Karpas-422 (cell line): ENCODE results near the gene AXIN2. TPM values are rescaled to one million over a fixed set of nuclear protein-coding genes. Genes with fewer than 3 reads are reported as not detected.

Experiments
- DNase-seq: peaks from one replicate; pipeline ENCODE4 v3.0.0-alpha.2; 2015
- H2AFZ ChIP-seq: fragments of 200-600 bp; sonication (generic); 2 replicates; pipeline ENCODE4 v1.6.1; 2014; ENCODE audit warnings: antibody characterized with exemption, low read length, mixed read lengths
- H3K27ac ChIP-seq: fragments of 200-600 bp; sonication (generic); 2 replicates; pipeline ENCODE4 v1.5.1; 2014; ENCODE audit warnings: mild to moderate bottlenecking, low read length, moderate library complexity
- H3K27me3 ChIP-seq: fragments of 200-600 bp; sonication (generic); 2 replicates; pipeline ENCODE4 v1.6.1; 2014; ENCODE audit warnings: low read length, mixed read lengths
- H3K36me3 ChIP-seq: fragments of 200-600 bp; sonication (generic); 2 replicates; pipeline ENCODE4 v1.6.1; 2014; ENCODE audit warnings: low read length, mixed read lengths; ENCODE audit not compliant: insufficient read depth
- H3K4me1 ChIP-seq: fragments of 200-600 bp; sonication (generic); 2 replicates; pipeline ENCODE4 v1.6.1; 2014; ENCODE audit warnings: mild to moderate bottlenecking, low read length, mixed read lengths
- H3K4me2 ChIP-seq: fragments of 200-600 bp; sonication (generic); 2 replicates; pipeline ENCODE4 v1.6.1; 2014; ENCODE audit warnings: low read length, low read depth, mild to moderate bottlenecking; ENCODE audit not compliant: poor library complexity, severe bottlenecking
- H3K4me3 ChIP-seq: fragments of 200-600 bp; sonication (generic); 2 replicates; pipeline ENCODE4 v1.5.1; 2014; ENCODE audit warnings: mild to moderate bottlenecking, antibody characterized with exemption, low read length, mixed read lengths
- H3K79me2 ChIP-seq: fragments of 200-600 bp; sonication (generic); 2 replicates; pipeline ENCODE4 v1.6.1; 2014; ENCODE audit warnings: mild to moderate bottlenecking, low read length, mixed read lengths
- H3K9ac ChIP-seq: fragments of 200-600 bp; sonication (generic); 2 replicates; pipeline ENCODE4 v1.6.0; 2014; ENCODE audit warnings: low read length
- H3K9me2 ChIP-seq: fragments of 200-600 bp; sonication (generic), shearing (Covaris generic); replicated peaks from 2 replicates; pipeline ENCODE4 v1.6.0; 2014; ENCODE audit warnings: mild to moderate bottlenecking, low read length, moderate library complexity; ENCODE audit not compliant: insufficient read depth
- H3K9me3 ChIP-seq: fragments of 300-700, 200-600 bp; sonication (generic); 2 replicates; pipeline ENCODE4 v1.6.1; 2014; ENCODE audit warnings: low read length, mixed read lengths
- H4K20me1 ChIP-seq: fragments of 200-600 bp; sonication (generic); 2 replicates; pipeline ENCODE4 v1.6.1; 2014; ENCODE audit warnings: mild to moderate bottlenecking, antibody characterized with exemption, low read length, low read depth; ENCODE audit not compliant: insufficient read depth
- total RNA-seq: library from RNA; depleted of rRNA; stranded (reverse); fragments of >200 nt; shearing (Covaris generic); gene quantifications from 2 replicates; pipeline ENCODE4 v1.2.3, GENCODE V29; 2014; ENCODE audit warnings: low replicate concordance

The AXIN2 gene
- total RNA-seq, 1 experiment from 2014 or later: not detected

DNA sequence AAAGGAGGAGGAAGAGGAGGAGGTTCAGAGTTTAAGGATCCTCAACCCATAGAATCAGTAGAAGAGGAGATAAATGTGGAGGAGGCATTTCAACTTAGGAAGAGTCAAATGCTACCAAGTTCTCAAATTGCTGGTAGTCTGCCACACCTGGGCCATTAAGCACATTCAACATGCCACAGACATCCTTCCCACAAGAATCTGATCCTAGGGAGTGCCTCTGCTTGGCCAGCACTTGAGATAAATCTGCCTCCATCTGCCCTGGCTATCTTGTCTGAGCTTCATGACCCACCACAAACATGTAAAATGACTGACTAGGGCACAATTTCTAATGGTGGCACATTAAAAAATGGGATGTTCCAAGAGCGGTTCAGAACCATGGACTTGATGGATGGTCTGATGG, 37.3 kb upstream of the AXIN2 start:
- Histone ChIP-seq H4K20me1 (no peaks in the 10 kb centered on the region), H3K36me3 (no peaks in the 10 kb centered on the region), H3K79me2 (no peaks in the 10 kb centered on the region), H3K27ac (no peak overlapping the region), H2AFZ (no peak overlapping the region), H3K4me1 (no peaks in the 10 kb centered on the region), H3K4me3 (no peak overlapping the region), H3K9ac (no peak overlapping the region), H3K4me2 (no peak overlapping the region), H3K9me3 (no peaks in the 10 kb centered on the region), H3K9me2 (no peaks in the 10 kb centered on the region), H3K27me3 (no peaks in the 10 kb centered on the region)
- DNase-seq: no peak

DNA sequence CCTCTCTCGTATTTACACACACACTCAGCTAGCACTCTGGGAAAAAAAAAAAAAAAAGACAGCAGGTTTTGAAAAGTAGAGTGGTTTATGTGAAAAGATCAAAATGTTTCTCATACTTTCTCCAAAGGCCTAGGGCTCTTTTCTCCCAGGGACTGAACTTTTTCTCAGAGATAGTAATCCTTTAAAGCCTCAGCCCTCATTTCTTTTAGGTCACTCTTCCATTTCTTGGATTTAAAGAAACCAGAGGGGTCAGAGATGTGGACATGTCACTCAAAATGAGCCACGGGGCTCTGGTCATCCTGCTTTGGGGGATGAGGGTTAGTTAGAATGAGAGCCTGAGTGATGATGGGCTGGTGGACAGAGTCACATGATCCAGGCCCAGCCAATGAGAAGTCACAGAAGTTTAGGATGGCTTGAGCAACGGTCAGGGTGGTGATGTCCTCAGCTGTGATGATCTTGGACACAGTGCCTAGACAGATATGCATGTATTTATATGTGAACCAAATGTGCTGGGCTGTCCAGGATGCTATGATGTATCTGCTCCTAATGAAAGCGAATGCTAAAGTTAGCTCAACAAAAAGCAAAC, 33.7 kb upstream of the AXIN2 start:
- no peak for DNase-seq
- no peak overlapping the region for H3K4me2 ChIP-seq
- H3K9me3 ChIP-seq: no peaks in the 10 kb centered on the region
- no peaks in the 10 kb centered on the region for H4K20me1 ChIP-seq
- H2AFZ ChIP-seq: no peak overlapping the region
- H3K4me3 ChIP-seq: no peak overlapping the region
- no peaks in the 10 kb centered on the region for H3K4me1 ChIP-seq
- H3K9me2 ChIP-seq: no peaks in the 10 kb centered on the region
- no peaks in the 10 kb centered on the region for H3K27me3 ChIP-seq
- H3K79me2 ChIP-seq: no peaks in the 10 kb centered on the region
- H3K36me3 ChIP-seq: no peaks in the 10 kb centered on the region
- H3K9ac ChIP-seq: no peak overlapping the region
- H3K27ac ChIP-seq: no peak overlapping the region

- no peaks in the 10 kb centered on the region for H3K9me3 ChIP-seq
- no peaks in the 10 kb centered on the region for H3K36me3 ChIP-seq
- H3K4me3 ChIP-seq: no peak overlapping the region
- H3K27me3 ChIP-seq: no peaks in the 10 kb centered on the region
- no peaks in the 10 kb centered on the region for H3K9me2 ChIP-seq
- no peak overlapping the region for H3K27ac ChIP-seq
- H3K9ac ChIP-seq: no peak overlapping the region
- no peaks in the 10 kb centered on the region for H3K4me1 ChIP-seq
- H4K20me1 ChIP-seq: no peaks in the 10 kb centered on the region
- no peak for DNase-seq
- H2AFZ ChIP-seq: no peak overlapping the region
- no peak overlapping the region for H3K4me2 ChIP-seq
- no peaks in the 10 kb centered on the region for H3K79me2 ChIP-seq
These were observed 32.7 kb upstream of the AXIN2 start for GRCh38 chr17:65593855-65594845.

- Histone ChIP-seq H3K4me2 (no peak overlapping the region), H3K36me3 (no peaks in the 10 kb centered on the region), H4K20me1 (no peaks in the 10 kb centered on the region), H3K27ac (no peak overlapping the region), H3K27me3 (no peaks in the 10 kb centered on the region), H3K9me3 (no peaks in the 10 kb centered on the region), H3K4me1 (no peaks in the 10 kb centered on the region), H3K4me3 (no peak overlapping the region), H3K9ac (no peak overlapping the region), H2AFZ (no peak overlapping the region), H3K9me2 (no peaks in the 10 kb centered on the region), H3K79me2 (no peaks in the 10 kb centered on the region)
- no peak for DNase-seq
These were observed 31.8 kb upstream of the AXIN2 start for GRCh38 chr17:65593092-65593854.

DNA sequence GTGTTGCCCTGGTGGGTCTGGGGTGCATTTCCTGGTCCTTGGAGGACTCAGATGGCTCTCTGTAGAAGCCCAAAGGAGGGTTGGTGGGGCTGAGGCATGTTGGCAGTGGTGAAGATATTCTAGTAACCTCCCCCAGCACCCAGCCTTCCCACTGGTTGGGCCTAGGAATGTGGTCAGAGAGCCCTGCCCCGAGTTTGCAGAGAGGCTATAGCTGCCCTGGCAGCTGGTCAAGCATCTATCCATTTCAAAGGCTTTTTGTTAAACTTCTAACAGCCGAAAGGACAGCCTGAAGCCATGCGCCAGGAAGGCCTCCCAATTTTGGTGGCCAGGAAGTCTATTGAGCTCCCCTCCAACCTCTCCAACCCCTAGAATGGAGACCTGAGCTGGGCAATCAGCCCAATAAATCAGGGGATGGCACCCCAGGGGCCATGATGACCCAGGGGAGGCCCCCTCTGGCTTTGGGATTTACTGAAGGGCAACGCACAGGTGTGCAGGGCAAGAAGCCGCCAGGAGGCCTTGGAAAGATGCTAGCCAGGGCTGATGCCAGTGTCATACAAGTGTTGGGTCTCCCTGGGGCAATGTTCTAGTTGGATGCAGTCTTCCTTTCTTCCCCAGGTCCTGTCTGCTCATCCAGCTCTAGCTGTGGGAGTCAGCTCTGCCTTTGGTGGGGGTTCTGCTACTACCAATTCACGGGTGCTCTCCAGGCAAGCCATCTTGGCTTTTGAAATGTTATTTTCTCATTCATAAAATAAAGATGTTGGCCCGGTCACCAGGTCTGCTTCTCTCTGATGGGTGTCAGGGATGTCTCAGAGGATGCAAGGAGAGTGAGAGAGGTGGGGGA, 30.9 kb upstream of the AXIN2 start:
- Histone ChIP-seq H3K4me1 (no peaks in the 10 kb centered on the region), H3K27me3 (no peaks in the 10 kb centered on the region), H3K79me2 (no peaks in the 10 kb centered on the region), H4K20me1 (no peaks in the 10 kb centered on the region), H3K36me3 (no peaks in the 10 kb centered on the region), H3K4me2 (no peak overlapping the region), H3K27ac (no peak overlapping the region), H3K9me2 (no peaks in the 10 kb centered on the region), H2AFZ (no peak overlapping the region), H3K9ac (no peak overlapping the region), H3K9me3 (no peaks in the 10 kb centered on the region), H3K4me3 (no peak overlapping the region)
- DNase-seq: no peak

DNA sequence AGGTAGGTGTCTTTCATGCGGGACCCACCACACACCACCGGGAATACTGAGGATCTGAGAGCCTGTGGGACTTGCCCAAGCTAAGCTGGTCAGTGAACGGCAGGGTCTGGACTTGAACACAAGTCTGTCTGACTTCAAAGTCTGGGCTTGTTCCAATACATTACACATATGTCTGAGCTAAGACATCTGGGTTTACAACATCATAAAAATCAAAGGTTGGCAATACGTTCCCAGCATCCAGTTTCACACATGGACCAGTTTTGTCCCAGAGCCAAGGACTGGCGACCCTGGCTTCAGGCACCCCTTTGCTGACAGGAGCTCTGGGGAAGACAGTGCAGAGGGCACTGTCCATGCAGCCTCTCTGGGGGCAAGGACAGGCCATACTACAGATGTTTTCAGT, 27.9 kb upstream of the AXIN2 start:
- no peak overlapping the region for H3K27ac ChIP-seq

GRCh38 chr17:65588181-65588808, 26.8 kb upstream of the AXIN2 start:
- Histone ChIP-seq H3K27me3 (no peaks in the 10 kb centered on the region), H3K9me3 (no peaks in the 10 kb centered on the region), H4K20me1 (no peaks in the 10 kb centered on the region), H3K79me2 (no peaks in the 10 kb centered on the region), H3K36me3 (no peaks in the 10 kb centered on the region), H3K4me1 (no peaks in the 10 kb centered on the region), H3K4me3 (no peak overlapping the region), H3K4me2 (no peak overlapping the region), H3K27ac (no peak overlapping the region), H3K9ac (no peak overlapping the region), H2AFZ (no peak overlapping the region), H3K9me2 (no peaks in the 10 kb centered on the region)
- no peak for DNase-seq

More for the DNA sequence above, 27.9 kb upstream of the AXIN2 start:
- Histone ChIP-seq H3K27me3 (no peaks in the 10 kb centered on the region), H3K4me3 (no peak overlapping the region), H3K9me2 (no peaks in the 10 kb centered on the region), H3K9me3 (no peaks in the 10 kb centered on the region), H3K36me3 (no peaks in the 10 kb centered on the region), H2AFZ (no peak overlapping the region), H3K4me1 (no peaks in the 10 kb centered on the region), H3K9ac (no peak overlapping the region), H3K79me2 (no peaks in the 10 kb centered on the region), H4K20me1 (no peaks in the 10 kb centered on the region), H3K4me2 (no peak overlapping the region)
- no peak for DNase-seq
